ENCODE data around the gene ITPRIPL1. TPM values are rescaled to one million over a fixed set of nuclear protein-coding genes. Genes with fewer than 3 reads are reported as not detected.

The ITPRIPL1 gene
- polyA plus RNA-seq, 3 donors = 4.1 to 5.5 (median 4.6) TPM

DNA sequence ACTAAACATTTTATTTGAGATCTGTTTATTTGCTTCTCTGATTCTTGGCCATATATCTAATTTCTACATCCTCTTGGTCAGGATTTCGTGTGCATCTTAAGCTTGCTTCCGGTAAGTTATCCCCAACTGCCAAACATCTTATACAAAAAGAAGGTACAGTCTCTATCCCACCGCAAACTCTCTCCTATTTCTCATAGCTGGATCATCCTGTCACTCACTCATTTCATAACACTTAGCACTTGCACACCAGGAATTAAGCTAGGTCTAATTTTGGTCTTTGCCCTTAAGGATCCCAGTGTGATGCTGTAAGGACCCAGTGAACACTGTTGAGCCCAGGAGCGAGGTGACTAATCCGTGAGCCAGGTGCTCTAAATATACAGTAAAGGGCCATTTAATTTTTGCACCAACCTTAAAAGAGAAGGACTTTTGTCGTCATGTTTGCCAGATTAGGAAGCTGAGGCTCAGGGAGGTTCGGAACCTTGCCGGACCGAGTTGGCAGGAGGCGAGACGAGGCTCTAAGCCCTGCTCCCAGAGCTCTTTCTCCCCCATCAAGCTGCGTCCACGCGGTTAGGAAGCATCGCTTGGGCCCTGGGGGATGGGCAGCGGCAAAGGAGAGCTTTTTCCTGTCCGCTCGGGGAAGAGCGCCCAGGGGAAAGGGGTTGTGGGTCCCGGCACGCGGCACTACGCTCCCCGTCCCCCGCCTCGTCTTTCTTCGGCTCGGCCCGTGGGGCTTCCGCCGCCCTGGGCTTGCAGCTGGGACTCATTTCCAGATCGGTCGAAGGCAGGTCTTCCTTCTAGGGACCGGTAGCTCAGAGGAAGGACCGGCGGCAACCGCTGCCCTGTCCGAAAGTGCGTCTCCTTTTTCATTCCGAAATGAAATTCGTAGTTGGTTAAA is 4.1 kb upstream of the ITPRIPL1 start:
- no peak for DNase-seq (ENCODE audit: low read depth in 3 of 3, low spot score in 2 of 3)

DNA sequence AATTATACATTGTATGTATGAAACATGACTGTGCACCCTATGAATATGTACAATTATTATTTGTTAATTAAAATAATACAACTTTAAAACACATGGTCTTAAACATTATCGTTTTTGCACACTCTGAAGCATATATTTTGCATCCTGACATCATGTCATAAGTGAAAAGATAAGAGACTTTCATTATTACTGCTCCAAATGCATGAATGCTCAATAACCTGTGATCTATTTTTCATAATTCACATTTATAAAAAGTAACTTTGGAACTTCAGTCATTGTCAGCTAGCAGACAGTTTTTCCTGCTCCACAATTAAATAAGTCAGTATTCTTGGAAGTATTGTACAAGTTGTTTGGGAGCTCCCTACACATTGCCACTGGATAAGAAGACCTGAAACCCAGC is 1.3 kb upstream of the ITPRIPL1 start:
- DNase-seq (ENCODE audit: low read depth in 3 of 3, low spot score in 2 of 3) = no peak

DNA sequence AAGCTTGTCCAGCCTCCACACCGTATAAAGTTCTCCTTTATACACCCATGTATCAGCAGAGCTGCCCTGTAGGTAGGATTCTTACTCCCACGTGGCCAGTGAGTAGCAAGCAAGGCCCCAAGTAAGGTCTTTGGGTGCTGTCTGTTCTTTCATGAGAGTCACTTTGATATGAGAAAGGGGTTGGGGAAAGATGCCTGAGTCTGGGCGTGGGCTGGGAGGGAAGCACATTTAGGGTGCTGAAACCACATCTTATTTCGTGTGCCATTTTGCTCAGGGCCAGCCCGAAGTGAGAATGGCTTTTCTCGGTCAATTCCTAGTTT is 436 bp upstream of the ITPRIPL1 start:
- no peak for DNase-seq (ENCODE audit: low read depth in 3 of 3, low spot score in 2 of 3)

DNA sequence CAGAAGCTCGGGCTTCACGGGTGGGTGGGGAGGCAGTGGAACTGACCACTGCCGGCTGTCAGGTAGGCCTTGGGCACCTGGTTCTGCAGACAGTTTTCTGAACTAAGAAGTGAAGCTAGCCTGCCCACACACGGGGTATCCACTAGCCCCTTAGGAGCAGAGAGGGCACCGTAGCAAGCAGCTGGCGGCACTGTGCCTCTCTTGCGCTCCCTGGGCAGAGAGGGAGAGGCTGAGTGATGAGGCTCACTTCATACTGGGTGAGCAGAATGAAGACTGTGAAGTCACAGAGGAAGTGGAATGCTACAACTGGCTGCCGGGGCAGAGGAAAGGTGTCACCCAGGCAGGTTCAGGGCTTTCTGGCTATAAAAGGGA is 753 bp downstream of the ITPRIPL1 start:
- no peak for DNase-seq (ENCODE audit: low read depth in 3 of 3, low spot score in 2 of 3)

DNA sequence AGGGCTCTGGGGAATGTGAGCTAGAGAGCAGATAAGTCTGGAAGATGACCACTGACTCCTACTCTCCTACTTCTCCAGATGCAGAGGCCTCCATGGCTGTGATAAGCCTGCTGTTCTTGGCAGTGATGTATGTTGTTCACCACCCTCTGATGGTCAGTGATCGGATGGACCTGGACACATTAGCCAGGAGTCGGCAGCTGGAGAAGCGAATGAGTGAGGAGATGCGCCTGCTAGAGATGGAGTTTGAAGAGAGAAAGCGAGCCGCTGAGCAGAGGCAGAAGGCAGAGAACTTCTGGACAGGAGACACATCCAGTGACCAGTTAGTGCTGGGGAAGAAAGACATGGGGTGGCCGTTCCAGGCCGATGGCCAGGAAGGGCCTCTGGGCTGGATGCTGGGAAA is 1.4 kb downstream of the ITPRIPL1 start:
- no peak for DNase-seq (ENCODE audit: low read depth in 3 of 3, low spot score in 2 of 3)

DNA sequence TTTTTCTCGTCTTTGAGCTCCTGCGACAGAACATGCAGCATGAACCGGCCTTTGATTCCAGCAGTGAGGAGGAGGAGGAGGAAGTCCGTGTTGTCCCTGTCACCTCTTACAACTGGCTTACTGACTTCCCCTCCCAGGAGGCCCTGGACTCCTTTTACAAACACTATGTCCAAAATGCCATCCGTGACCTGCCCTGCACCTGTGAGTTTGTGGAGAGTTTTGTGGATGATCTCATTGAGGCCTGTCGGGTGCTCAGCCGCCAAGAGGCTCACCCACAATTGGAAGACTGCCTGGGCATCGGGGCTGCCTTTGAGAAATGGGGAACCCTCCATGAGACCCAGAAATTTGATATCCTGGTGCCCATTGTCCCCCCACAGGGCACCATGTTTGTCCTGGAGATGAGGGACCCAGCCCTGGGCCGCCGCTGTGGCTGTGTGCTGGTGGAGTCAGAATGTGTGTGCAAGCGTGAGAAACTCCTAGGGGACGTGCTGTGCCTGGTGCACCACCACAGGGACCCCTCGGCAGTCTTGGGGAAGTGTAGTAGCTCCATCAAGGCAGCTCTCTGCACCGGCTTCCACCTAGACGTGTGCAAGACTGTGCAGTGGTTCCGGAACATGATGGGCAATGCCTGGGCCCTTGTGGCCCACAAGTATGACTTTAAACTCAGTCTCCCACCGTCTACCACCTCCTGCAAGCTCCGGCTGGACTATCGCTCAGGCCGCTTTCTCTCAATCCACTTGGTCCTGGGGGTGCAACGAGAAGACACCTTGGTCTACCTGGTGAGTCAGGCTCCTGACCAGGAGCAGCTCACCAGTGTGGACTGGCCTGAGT is 2.1 kb downstream of the ITPRIPL1 start:
- DNase-seq (ENCODE audit: low read depth in 3 of 3, low spot score in 2 of 3) = no peak

DNA sequence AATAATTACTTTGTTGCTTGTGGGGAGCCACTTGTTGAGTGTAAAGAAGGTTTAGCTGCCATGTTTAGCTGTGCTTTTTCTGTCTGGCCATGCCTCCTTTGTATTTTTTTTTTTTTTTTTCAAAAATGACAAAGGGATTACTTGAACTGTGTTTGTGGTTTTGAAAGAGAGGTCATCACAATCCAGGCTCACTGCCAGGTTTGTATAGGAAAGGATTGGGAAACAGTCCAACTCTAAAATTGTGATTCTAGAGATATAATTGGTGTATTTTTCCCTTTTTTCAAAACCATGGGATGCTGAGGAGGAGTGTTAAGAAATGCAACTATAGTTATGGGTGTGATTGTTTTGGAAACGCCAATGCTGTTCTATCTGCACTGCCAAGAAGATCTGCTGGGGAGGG is 4.3 kb downstream of the ITPRIPL1 start:
- no peak for DNase-seq (ENCODE audit: low read depth in 3 of 3, low spot score in 2 of 3)

DNA sequence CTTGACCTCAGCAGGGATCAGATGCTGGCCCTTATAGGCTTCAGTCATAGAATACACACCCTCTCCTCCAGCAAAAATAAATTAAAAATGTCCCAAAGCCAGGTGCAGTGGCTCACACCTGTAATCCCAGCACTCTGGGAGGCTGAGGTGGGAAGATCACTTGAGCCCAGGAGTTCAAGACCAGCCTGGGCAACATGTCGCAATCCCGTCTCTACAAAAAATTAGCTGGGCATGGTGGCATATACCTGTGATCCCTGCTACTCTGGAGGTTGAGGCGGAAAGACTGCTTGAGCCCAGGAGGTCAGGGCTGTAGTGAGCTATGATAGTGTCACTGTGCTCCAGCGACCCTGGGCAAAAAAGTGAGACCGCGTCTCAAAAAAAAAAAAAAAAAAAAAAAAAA is 4.8 kb downstream of the ITPRIPL1 start:
- DNase-seq (ENCODE audit: low read depth in 3 of 3, low spot score in 2 of 3) = no peak

DNA sequence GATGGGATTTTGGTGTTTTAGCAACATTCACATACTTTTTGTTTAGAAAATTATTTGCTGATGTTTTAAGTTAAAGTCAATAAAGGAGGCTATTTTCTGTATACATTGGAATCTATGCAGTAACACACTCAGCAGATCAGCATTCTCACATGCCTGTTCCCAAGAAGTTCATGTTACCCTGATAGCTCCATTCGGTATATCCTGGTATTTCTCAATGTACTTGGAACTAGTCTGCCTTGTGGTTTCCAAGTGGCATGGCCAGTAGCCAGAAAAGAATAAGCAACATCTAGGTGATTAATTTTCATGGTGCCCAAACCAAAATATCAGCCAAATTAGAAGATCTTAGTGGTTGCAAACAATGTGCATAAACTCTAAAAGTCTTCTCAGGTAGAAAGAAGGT is 5.3 kb downstream of the ITPRIPL1 start:
- no peak for DNase-seq (ENCODE audit: low read depth in 3 of 3, low spot score in 2 of 3)

DNA sequence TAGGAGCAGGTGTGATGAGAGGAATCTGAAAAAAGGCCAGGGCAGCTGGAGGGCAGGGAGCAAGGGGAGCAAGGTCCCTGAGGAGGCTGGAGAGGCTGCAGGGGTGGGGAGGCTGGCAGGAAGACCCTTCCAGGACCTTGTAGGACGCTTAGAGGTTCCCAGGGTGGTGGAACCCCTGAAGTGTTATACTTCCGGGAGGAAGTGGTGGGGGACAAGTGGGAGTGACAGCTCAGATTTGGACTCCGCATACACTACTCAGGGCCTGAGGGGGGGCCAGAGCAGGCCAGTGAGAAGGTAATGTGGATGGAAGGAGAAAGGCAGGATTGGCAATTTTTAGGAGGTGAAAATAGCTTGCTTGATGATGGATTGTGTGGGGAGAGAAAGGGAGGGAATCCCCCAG is 8.6 kb downstream of the ITPRIPL1 start:
- no peak for DNase-seq (ENCODE audit: low read depth in 3 of 3, low spot score in 2 of 3)

DNA sequence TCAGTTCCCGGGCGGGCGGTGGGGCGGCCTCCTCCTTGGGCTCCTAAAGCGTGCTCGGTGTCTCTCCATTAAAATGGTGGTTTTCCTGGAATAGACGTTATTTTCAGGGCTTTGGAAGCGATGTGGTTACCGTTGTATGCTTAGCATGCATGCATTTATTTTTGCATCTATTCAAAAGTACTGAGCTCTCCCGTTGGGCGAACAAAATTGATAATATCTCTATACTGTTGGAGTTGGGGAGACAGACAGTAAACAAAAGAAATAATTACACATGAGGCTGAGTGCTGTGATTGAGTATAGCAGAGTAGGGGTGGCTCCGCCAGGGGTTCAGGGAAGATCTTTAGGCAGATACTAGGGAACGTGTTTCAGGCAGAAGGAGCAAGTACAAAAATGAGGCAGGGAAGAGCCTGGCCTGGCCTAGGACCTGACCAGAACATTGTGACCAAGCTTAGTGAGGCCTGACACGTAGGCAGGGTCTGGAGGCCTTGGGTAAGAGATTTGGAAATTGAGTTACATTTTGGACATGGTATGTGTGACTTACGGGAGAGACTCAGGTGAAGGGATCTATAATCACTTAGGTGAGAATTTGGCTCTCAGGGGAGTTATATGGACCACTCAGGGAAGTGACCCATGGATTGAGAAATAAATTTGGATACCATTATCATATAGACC is 11.1 kb downstream of the ITPRIPL1 start:
- DNase-seq (ENCODE audit: low read depth in 3 of 3, low spot score in 2 of 3) = no peak

DNA sequence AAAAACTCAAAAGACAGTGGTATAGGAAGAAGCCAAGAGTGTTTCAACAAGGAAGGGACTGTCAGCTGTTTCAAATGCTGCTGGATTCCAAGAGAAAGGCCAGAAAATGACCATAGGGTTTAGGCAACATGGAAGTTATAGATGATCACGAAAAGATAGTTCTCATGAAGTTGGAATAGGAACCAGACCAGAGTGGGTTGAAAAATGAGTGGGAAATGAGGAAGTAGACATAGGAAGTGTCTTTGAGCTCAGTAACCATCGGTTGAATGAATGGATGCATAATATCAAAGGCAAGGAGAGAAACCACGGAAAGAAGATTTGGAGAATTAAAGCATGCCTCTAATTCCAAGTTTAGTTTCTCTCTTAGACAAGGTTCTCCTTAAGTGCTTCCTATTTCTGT is 11.8 kb downstream of the ITPRIPL1 start:
- DNase-seq (ENCODE audit: low read depth in 3 of 3, low spot score in 2 of 3) = no peak

DNA sequence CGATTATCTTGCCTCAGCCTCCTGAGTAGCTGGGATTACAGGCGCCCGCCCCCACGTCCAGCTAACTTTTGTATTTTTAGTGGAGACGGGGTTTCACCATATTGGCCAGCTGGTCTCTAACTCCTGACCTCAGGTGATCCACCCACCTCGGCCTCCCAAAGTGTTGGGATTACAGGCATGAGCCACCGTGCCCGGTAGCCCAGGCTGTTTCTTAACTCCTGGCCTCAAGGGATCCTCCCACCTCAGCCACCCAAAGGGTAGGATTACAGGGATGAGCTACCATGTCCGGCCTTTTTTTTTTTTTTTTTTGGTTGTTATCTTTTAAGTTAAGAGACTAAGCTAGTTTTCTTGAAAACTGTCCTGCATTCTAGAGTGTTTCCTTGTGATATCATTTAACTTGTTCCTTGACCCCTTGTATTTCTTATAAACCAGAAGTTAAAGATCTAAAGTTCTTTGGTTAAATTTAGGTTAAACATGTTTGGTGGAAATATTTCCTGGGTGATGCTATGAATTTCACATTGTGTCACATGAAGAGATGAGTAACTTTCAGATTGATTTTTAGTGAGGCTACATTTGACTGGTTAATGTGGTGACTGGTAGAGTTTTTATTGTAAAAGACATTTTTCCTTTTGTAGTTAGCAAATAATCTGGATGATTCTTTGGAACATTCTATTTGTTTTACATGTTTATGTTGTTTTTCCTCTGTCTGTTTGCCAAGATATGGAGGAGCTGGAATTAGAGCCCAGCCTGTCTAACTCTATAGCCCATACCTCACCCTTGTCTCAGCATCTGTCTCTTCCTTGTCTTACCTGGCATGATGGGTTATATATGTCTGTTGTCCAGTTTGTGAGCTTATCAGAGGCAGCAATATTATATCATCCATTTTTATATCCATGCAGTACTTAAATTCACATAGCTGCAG is 15.6 kb downstream of the ITPRIPL1 start:
- no peak for DNase-seq (ENCODE audit: low read depth in 3 of 3, low spot score in 2 of 3)

DNA sequence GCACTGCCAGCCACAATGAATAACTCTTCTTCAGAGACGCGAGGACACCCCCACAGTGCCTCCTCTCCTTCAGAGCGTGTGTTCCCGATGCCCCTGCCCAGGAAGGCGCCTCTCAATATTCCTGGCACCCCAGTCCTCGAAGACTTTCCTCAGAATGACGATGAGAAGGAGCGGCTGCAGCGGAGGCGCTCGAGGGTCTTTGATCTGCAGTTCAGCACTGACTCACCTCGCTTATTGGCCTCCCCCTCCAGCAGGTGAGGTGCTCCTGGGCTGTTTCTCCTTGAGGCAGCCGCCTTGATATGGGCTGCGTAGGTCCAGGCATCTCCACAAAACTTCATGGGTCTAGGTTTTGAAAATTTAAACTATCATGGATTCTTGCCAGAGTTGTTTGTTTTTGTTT is 16.5 kb downstream of the ITPRIPL1 start:
- DNase-seq (ENCODE audit: low read depth in 3 of 3, low spot score in 2 of 3) = no peak

DNA sequence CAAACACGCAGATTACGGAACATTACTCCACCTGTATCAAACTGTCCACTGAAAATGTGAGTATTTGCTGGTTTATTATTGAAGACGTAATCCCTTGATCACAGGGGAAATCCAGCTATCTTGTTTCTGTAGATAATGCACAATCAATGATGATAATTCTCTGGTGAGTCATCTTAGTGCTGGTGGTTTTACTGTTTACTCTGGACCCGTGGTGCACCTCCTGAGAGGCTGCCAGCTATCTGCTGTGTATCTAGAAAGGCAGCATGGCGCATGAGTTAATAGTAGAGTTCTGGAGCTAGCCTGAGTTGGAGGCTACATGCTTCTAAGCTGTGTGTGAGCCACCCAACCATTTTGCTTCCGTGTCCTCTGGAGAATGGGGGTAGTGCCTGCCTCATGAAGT is 17.0 kb downstream of the ITPRIPL1 start:
- DNase-seq (ENCODE audit: low read depth in 3 of 3, low spot score in 2 of 3) = no peak

DNA sequence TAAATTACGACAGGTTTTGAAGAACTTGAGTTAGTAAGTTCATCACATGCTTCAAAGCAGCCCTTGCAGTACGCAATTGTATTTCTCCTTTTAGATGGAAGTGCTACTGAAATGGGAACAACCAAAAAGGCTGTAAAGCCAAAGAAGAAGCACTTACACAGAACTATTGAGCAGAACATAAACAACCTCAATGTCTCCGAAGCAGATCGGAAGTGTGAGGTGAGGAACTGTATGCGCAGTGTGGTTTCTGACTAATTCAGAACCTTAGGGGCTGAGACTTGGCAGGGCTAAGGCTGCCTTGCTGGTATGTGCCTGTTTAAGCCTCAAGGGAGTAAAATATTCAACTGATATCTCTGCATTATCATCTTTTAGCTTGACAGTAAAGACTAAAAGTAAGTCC is 18.9 kb downstream of the ITPRIPL1 start:
- DNase-seq (ENCODE audit: low read depth in 3 of 3, low spot score in 2 of 3) = no peak

DNA sequence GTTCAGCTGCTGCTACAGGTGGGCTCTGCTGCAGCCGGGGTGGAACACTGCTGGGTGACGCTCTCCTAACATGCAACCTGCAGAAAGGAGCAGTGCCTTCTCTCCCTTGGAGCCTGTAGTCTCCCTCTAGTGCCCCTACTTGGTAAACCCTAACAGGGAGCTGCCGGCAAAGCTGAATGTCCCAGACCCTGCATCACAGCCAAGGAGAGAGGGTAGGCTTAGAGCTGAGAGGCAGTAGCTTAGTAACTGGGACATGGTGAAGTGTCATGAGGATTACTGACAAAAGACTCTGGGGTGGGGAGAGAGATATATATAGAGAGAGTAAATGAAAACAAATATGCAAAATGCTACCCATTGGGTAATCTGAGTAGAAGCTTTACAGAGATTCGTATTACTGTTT is 20.3 kb downstream of the ITPRIPL1 start:
- DNase-seq (ENCODE audit: low read depth in 3 of 3, low spot score in 2 of 3) = no peak

DNA sequence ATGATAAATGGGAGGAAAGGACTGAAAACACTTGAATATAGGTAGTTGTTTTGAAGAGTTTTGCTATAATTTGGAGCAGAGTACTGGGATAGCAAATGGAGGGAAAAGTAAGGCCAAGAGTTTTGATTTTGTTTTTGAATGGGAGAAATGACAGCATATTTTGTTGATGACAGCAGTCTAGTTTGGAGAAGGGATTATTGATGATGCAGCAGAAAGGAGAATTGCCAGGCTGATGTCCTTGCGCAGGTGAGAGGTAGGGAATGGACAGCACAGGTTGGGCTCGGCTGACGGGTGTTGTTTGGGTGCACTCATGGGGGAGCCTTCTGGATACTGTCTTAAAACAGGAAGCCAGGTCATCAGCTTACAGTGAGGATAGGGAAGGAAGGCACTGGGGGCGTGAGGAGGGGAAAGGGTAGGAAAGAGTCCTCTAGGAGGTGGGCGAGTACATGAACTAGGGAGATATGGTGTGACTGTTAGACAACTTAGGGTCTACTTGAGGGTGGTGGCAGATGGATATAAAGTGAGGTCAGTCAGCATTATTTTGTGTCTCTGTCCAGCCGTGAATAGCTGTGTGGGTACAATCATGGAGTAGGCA is 20.8 kb downstream of the ITPRIPL1 start:
- no peak for DNase-seq (ENCODE audit: low read depth in 3 of 3, low spot score in 2 of 3)

DNA sequence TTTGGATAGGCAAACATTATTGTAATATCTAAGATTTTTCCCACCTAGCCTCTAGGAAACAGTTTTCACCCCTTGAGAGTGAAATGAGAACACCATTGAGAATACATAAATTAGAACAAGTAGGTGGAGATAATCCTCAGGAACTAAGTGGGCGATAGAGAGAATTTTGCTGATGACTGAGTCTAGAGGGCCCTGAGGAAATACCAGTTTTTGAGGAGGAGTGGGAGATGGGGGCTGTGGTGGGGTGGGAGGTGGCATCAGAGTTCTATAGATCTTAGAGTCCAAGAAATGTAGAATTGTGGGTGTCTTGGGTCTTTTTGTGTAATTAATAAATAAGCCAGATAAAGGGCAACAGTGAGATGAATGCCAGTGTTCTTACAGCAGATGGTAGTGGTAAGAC is 22.3 kb downstream of the ITPRIPL1 start:
- DNase-seq (ENCODE audit: low read depth in 3 of 3, low spot score in 2 of 3) = no peak

DNA sequence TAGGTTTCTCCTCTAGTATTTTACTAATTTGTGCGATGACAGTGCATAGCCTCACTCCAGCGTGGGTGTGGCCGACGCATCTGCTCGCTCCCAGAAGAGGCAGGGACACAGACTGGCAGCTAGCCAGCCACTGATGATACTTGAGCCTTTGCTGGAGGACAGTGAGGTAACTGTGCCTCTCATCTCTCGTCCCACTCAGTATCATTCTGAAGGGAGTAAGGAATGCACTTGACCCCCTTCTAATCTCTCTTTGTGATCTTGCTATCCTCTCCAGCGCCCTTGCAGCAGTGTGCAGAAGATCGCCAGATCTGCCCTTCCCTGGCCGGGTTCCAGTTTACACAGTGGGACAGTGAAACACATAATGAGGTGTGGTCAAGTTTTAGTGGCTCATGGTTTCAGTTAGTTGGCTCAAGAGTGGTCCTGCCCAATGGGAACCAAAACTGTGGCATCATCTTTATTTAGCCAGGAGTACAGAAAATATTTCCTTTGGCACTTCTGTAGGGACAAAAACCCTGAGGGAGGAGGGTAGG is 28.0 kb downstream of the ITPRIPL1 start:
- no peak for DNase-seq (ENCODE audit: low read depth in 3 of 3, low spot score in 2 of 3)
